ENCODE data around the gene AMPD2.

AMPD2 gene

GRCh38 chr1:109630898-109631512 lies 11.4 kb downstream of the AMPD2 start:
- no peak for DNase-seq (ENCODE audit: low spot score)

DNA sequence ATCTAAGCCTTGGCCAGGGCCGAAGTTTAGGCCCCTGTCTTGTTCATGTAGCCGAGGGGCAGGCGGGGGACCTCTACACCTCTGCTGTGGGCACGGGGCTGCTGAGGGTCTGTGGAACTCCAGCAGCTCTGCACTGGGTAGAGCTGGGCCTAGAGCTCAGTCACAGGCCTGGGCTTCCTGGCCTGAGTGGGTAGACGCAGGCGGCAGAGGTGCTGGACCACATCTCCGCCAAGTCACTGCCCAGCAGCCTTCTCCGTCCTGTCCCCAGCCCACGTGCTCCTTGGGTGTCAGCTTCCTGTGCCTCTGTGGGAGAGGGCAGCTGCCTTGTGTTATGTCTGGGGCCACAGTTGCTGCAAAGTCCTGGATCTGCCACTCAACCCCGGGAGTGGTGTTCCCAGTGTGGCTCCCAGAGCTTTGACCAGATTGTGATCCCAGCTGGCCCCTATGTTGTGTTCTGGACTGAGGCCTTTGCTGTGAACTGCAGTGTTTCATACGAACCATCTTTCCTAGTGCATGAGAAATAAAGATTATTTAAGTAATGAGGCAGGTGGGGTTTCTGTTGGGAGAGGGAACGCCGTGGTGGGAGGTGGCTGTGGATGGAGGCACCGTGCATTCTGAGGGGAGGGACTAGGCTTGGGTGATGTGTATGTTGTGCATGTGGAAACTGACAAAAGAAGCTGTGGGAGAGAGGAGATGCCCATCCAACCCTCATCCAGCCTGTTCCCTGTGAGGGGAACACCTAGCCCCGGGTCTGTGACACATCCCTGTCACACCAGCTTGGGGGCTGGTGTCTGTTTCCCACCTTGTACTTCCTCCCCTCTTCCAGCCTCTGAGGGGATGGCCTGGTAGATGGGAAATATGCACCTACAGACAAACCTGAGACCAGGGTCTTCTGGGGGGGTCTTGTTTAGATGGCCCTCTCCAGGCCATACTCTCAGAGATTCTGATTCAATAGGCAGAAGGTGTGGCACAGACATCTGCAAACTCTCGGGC lies 12.2 kb downstream of the AMPD2 start:
- DNase-seq (ENCODE audit: low spot score): no peak

DNA sequence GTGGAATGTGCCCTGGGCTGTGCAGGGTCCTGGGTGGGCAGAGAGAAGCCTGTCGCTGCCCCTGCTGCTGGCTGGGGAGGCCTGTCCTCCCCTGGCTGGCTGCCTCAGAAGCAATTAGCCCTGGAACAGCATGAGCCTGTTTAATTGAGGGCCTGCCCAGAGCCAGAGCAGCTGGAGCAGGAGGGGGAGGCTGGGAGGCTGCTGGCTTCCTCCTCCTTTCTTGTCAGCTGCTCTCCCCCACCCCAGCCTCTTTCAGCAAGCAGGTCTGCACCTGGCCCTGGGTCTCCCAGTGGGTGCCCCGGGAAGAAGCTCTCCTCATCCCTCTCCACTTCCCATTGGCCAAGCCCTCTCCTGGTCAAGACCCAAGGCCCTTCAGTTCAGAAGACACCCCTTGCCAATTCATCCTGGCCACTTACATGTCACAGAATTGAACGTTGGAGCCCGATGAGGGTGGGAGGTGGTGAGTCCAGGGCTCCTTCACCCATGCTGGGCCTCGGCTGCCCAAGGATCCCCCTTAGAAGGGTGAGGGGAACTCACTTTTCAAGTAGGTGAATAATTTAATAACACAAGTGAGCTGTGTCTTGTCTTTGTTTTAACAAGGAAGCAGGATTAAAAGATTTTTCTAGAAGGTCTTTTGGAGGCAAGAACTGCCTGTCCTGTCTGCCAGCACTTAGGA lies 13.2 kb downstream of the AMPD2 start:
- DNase-seq (ENCODE audit: low spot score): no peak

DNA sequence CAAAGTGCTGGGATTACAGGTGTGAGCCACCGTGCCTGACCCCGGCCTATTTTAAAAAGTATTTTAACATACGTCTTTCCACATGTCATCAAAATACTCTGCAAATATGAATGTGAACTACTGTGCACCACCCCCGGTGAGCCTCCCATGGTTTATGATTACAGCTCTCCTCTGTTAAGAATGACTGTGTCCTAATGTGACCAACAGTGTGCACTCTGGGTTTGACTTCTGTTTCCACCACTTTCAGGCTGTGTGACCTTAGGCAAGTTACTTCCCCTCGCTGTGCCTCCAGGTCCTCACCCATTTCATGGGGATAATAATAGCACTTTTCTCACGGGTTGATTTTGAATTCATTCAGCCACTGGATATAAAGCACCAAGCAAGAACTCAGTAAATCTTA lies 14.7 kb downstream of the AMPD2 start:
- DNase-seq (ENCODE audit: low spot score): no peak

- DNase-seq (ENCODE audit: low spot score): no peak
These were observed 15.4 kb downstream of the AMPD2 start for GRCh38 chr1:109634771-109635750.

GRCh38 chr1:109635862-109636200 lies 16.2 kb downstream of the AMPD2 start:
- DNase-seq (ENCODE audit: low spot score): no peak

- DNase-seq (ENCODE audit: low spot score): no peak
These were observed 16.7 kb downstream of the AMPD2 start for GRCh38 chr1:109636201-109636952.

- no peak for DNase-seq (ENCODE audit: low spot score)
These were observed 17.8 kb downstream of the AMPD2 start for GRCh38 chr1:109637446-109637845.

DNA sequence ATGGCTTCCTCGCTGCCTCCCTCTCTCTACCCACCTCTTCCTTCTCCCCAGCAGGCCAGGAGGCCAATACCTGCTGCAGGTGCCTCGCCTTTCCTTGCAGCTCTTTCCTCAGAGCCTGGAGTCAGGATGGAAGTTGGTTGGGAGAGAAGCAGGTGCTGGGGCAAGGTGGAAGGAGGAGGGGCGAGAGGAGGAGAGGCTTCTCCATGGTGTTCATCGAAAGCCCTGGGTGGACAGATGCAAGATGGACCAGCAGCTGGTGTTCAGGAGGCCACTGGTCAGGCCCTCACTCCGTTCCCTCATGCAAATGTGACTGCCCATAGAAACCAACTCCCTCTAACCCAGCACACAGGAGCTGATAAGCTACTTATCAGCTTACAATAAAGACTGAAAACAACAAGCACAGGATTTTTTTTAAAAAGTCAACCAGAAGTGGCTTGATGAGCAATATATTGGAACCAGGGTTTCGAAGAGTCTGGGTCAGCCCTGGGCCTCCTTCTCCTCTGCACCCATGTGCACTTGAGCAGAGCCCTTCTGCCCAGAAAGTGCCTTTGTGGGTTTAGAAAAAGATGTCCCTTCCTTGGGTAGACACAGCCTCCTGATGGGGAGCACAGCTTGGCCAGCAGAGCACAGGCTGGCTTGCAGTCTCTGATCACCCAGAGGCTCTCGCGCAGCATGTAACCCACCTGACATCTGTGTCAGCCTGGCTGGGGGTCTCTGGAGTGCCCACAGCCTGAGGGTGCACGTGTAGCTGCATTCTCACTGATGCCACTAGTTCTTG lies 19.6 kb downstream of the AMPD2 start:
- DNase-seq (ENCODE audit: low spot score): no peak

GRCh38 chr1:109639841-109640184 lies 20.2 kb downstream of the AMPD2 start:
- DNase-seq (ENCODE audit: low spot score): no peak

GRCh38 chr1:109640285-109640865 lies 20.7 kb downstream of the AMPD2 start:
- DNase-seq (ENCODE audit: low spot score): peak; percentile 91

DNA sequence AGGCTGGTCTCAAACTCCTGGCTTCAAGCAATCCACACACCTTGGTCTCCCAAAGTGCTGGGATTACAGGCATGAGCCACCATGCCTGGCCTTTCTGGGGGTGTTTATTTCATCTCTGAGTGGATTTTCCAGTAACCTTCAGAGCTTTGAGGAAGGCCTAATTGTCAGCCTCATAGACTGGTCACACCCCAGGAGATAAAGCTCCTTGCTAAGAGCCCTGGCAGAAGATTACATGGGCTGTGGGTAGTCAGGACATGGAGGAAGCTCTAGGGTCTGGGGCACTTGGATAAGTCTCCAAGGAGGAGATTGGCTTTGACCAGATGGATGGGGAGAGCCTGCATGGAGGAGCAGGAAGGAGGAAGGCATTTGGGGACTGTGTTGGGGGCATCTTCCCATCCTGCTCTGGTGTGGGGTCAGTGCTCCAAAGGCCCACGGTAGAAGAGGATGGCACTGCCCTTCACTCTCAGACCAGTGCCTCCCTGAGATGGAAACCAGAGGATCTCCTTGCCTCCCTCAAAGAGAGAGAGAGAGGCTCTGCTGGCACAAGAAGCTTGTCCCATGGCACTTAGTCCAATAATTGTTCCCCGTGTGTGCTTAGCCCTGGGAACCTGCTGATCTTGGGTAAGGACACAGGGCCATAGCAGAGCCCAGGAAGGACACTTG lies 21.6 kb downstream of the AMPD2 start:
- no peak for DNase-seq (ENCODE audit: low spot score)

DNA sequence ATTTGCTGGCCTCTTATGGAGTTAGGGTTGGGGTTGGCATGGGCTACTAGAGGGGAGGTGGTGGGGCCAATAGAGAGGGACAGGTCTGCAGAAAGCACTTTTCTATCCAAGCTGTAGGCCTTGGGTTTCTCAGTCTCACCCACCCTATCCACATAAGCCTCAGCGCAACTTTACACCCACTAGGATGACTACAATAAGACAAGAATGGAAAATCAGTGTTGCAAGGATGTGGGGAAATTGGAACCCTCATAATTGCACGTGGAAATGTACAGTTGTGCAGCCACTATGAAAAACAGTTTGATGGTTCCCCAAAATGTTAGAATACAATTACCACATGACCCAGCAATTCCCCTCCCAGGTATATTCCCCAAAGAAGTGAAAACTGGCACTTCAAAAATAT lies 22.2 kb downstream of the AMPD2 start:
- DNase-seq (ENCODE audit: low spot score): no peak

- no peak for DNase-seq (ENCODE audit: low spot score)
These were observed 23.0 kb downstream of the AMPD2 start for GRCh38 chr1:109642626-109643025.

DNA sequence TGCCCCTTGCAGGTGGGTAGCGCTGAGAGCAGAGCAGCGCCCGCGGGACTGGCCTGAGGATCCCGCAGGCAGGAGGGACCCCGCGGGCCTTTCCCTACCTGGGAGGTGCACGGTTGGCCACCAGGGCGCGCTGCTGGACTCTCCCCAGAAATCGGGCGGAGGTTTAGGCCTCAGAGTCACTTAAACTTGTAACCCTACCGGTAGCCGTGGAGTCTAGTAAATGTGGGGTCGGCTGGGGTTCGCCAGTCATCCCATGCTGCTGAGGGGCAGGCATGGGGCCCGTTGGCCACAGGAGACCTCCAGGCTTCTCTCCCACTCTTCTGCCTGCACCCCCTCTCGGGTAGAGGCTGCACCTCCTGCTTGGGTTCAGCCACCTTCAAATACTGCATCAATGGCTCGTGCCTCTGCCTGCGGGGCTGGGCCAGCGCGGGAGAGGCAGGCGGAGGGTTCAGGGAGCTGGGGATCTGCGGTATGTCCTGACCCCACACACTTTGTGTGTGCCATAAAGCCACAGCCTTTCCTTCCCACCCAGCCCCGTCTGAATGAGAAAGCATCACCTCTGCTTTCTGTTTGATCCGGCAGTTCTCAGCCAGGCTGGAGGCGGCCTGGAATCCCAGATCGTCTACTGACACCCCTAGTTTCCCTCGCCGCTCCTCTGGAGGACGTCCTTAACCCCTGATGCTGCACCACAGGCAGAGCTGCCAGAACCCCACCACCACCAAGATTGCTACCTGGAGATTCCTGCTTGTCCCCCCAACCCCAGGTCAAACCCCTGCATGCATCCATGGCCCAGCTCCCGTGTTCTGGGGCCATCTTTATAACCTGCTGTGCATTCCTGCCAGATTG lies 24.0 kb downstream of the AMPD2 start:
- peak; percentile 86 for DNase-seq (ENCODE audit: low spot score)

GRCh38 chr1:109644670-109645069 lies 25.0 kb downstream of the AMPD2 start:
- no peak for DNase-seq (ENCODE audit: low spot score)

GRCh38 chr1:109649491-109649914 lies 29.9 kb downstream of the AMPD2 start:
- DNase-seq (ENCODE audit: low spot score): no peak

GRCh38 chr1:109650609-109651008 lies 31.0 kb downstream of the AMPD2 start:
- no peak for DNase-seq (ENCODE audit: low spot score)
